MM.1S (cell line): ENCODE results near the gene RABGAP1L.

Experiments
- DNase-seq: peaks from one replicate; pipeline ENCODE4 v3.0.0-alpha.2; 2015
- H2AFZ ChIP-seq: fragments of 300-600 bp; sonication (generic); 2 replicates; pipeline ENCODE4 v1.6.0; 2016; ENCODE audit warnings: antibody characterized with exemption, low read length
- H3F3A ChIP-seq: fragments of 300-600 bp; sonication (generic); 2 replicates; pipeline ENCODE4 v1.6.1; 2016; ENCODE audit warnings: mild to moderate bottlenecking, antibody characterized with exemption, low read length, moderate library complexity, mixed read lengths; ENCODE audit not compliant: insufficient read depth
- H3K27ac ChIP-seq: fragments of 300-600 bp; sonication (generic); 2 replicates; pipeline ENCODE4 v1.5.1; 2016; ENCODE audit warnings: mild to moderate bottlenecking, low read length
- H3K27me3 ChIP-seq: fragments of 300-600 bp; sonication (generic); replicated peaks from 2 replicates; pipeline ENCODE4 v1.6.0; 2016; ENCODE audit warnings: low read length; ENCODE audit not compliant: insufficient read depth
- H3K36me3 ChIP-seq: fragments of 300-600 bp; sonication (generic); replicated peaks from 2 replicates; pipeline ENCODE4 v1.6.1; 2016; ENCODE audit warnings: mild to moderate bottlenecking, low read length, mixed read lengths; ENCODE audit not compliant: insufficient read depth
- H3K4me1 ChIP-seq: fragments of 300-600 bp; sonication (generic); 2 replicates; pipeline ENCODE4 v1.6.1; 2016; ENCODE audit warnings: low read length, mixed read lengths
- H3K4me2 ChIP-seq: fragments of 300-600 bp; sonication (generic); 2 replicates; pipeline ENCODE4 v1.6.0; 2016; ENCODE audit warnings: low read depth, low read length
- H3K4me3 ChIP-seq: fragments of 300-600 bp; sonication (generic); 2 replicates; pipeline ENCODE4 v1.5.1; 2016; ENCODE audit warnings: low read length, mixed read lengths
- H3K79me2 ChIP-seq: fragments of 300-600 bp; sonication (generic); 2 replicates; pipeline ENCODE4 v1.6.1; 2016; ENCODE audit warnings: mixed run types, low read length, mixed read lengths
- H3K9ac ChIP-seq: fragments of 300-600 bp; sonication (generic); 2 replicates; pipeline ENCODE4 v1.6.1; 2016; ENCODE audit warnings: low read length, mixed read lengths
- H3K9me2 ChIP-seq: fragments of 300-600 bp; sonication (generic); replicated peaks from 2 replicates; pipeline ENCODE4 v1.6.1; 2016; ENCODE audit warnings: mild to moderate bottlenecking, low read length, mixed read lengths; ENCODE audit not compliant: insufficient read depth
- H3K9me3 ChIP-seq: fragments of 300-600 bp; sonication (generic); replicated peaks from 2 replicates; pipeline ENCODE4 v1.6.1; 2016; ENCODE audit warnings: mild to moderate bottlenecking, low read length, mixed read lengths; ENCODE audit not compliant: insufficient read depth
- H4K20me1 ChIP-seq: fragments of 300-600 bp; sonication (generic); 2 replicates; pipeline ENCODE4 v1.6.1; 2016; ENCODE audit warnings: mild to moderate bottlenecking, low read length, moderate library complexity, mixed read lengths; ENCODE audit not compliant: insufficient read depth
- CTCF ChIP-seq: fragments of 300-600 bp; sonication (generic); IDR thresholded peaks from 2 replicates; pipeline ENCODE4 v1.5.1; 2016; ENCODE audit warnings: antibody characterized with exemption, low read length, mixed read lengths
- EZH2 ChIP-seq: fragments of 300-600 bp; sonication (generic); optimal IDR thresholded peaks from 2 replicates; pipeline ENCODE3; 2017; ENCODE audit warnings: low read depth, mild to moderate bottlenecking, antibody characterized with exemption, low read length, mixed read lengths
- EZH2phosphoT487 ChIP-seq: fragments of 300-600 bp; sonication (generic); IDR thresholded peaks from 2 replicates; pipeline ENCODE4 v1.6.1; 2018; ENCODE audit warnings: antibody characterized with exemption, low read length

Gene RABGAP1L

GRCh38 chr1:174761901-174762585 is 602.7 kb downstream of the RABGAP1L start:
- Histone ChIP-seq H3K36me3 (no peaks in the 10 kb centered on the region), H3K79me2 (no peaks in the 10 kb centered on the region), H4K20me1 (no peaks in the 10 kb centered on the region), H3K9ac (no peak overlapping the region), H3K4me3 (no peak overlapping the region), H3K27me3 (no peaks in the 10 kb centered on the region), H3K4me2 (no peak overlapping the region), H2AFZ (no peak overlapping the region), H3K9me2 (no peaks in the 10 kb centered on the region), H3K27ac (no peak overlapping the region), H3F3A (no peaks in the 10 kb centered on the region), H3K9me3 (no peaks in the 10 kb centered on the region), H3K4me1 (no peaks in the 10 kb centered on the region)
- TF ChIP-seq CTCF (no peak), EZH2 (no peak), EZH2phosphoT487 (no peak)
- DNase-seq = no peak

GRCh38 chr1:174764191-174764590 is 604.9 kb downstream of the RABGAP1L start:
- no peaks in the 10 kb centered on the region for H3K27me3 ChIP-seq
- no peaks in the 10 kb centered on the region for H4K20me1 ChIP-seq
- H3K4me3 ChIP-seq = no peak overlapping the region
- no peak overlapping the region for H3K27ac ChIP-seq
- no peaks in the 10 kb centered on the region for H3K9me3 ChIP-seq
- no peak overlapping the region for H2AFZ ChIP-seq
- DNase-seq = no peak
- no peaks in the 10 kb centered on the region for H3K36me3 ChIP-seq
- H3K4me1 ChIP-seq = peaks cover 13% of the 10 kb centered on the region
- no peak overlapping the region for H3K4me2 ChIP-seq
- H3K79me2 ChIP-seq = no peaks in the 10 kb centered on the region
- TF ChIP-seq EZH2phosphoT487 (no peak), CTCF (no peak), EZH2 (no peak)
- no peak overlapping the region for H3K9ac ChIP-seq
- peaks cover 4% of the 10 kb centered on the region for H3F3A ChIP-seq
- no peaks in the 10 kb centered on the region for H3K9me2 ChIP-seq

- Histone ChIP-seq H3K9me2 (no peaks in the 10 kb centered on the region), H3K9ac (no peak overlapping the region), H3K79me2 (no peaks in the 10 kb centered on the region), H3F3A (peaks cover 4% of the 10 kb centered on the region), H3K4me1 (peaks cover 26% of the 10 kb centered on the region), H3K9me3 (no peaks in the 10 kb centered on the region), H3K4me2 (no peak overlapping the region), H3K4me3 (no peak overlapping the region), H2AFZ (no peak overlapping the region), H3K27me3 (no peaks in the 10 kb centered on the region), H3K27ac (no peak overlapping the region), H3K36me3 (no peaks in the 10 kb centered on the region), H4K20me1 (no peaks in the 10 kb centered on the region)
- no peak for TF ChIP-seq EZH2
- no peak for TF ChIP-seq CTCF
- TF ChIP-seq EZH2phosphoT487 = no peak
- DNase-seq = no peak
These were observed 607.4 kb downstream of the RABGAP1L start for GRCh38 chr1:174766727-174767126.
